PC-3 (cell line): ENCODE results near the gene SAP30BP.

Experiments used
- CTCF ChIP-seq: fragments of 300-600 bp; sonication (generic); conservative IDR thresholded peaks from 2 replicates; pipeline ENCODE4 v1.5.1; 2017; ENCODE audit warnings: antibody characterized with exemption, low read depth, mild to moderate bottlenecking, low read length
- EZH2 ChIP-seq: fragments of 300-600 bp; sonication (generic); IDR thresholded peaks from one replicate; pipeline ENCODE4 v1.6.1; 2017; ENCODE audit warnings: antibody characterized with exemption, mild to moderate bottlenecking, low read length; ENCODE audit not compliant: unreplicated experiment

GRCh38 chr17:75733471-75733870, 66.3 kb downstream of the SAP30BP start:
- TF ChIP-seq CTCF (no peak), EZH2 (no peak)
